CD4-positive, alpha-beta T cell treated with Interleukin-4 for 1 hour (primary cell): ENCODE measurements around the gene TACO1.
A peak's percentile ranks its signal among the peaks of the same experiment; 100 is the strongest.

Source experiments
- DNase-seq, 2 donors: peaks; one replicate each; pipeline ENCODE4 v3.0.0-alpha.2; 2020 to 2022

Gene TACO1

DNA sequence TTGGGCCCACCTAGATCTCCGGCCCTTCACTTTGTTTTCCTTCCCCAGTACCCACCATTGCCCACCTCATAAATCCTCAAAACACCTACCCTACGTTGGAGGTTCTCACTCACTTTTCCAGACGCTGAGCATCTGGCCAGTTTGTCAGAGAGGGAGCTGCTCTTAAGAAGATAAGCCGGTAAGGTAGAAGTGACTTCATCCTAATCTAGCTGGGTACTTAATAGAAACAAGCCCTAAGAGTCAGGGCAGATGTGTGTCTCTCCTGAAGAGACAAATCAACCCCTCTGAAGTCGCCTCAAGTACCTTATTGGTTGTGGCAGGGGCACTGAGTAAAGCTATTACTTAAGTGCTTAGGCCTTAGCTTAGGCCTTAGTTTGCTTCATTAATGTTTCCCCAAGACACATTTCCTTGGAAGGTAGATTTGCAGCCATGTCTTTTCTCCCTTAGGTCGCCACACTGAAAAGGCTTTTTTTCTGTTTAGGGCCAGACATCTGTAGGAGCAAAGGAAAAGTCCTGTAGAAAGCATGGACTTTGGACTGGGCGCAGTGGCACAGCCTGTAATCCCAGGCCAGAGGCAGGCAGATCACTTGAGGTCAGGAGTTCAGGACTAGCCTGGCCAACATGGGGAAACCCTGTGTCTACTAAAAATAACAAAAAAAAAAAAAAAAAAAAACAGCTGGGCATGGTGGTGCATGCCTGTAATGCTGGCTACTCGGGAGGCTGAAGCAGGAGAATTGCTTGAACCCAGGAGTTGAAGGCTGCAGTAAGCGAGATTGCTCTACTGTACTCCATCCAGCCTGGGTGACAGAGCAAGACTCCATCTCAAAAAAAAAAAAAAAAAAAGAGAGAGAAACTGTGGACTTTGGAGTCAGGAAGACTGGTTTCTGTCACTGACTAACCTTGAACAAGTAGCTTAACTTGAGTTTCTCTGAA is 1.0 kb downstream of the TACO1 start:
- DNase-seq = no peak

- peak in 1 of 2 donors; percentile 43 for DNase-seq
Observed at GRCh38 chr17:63609816-63610573, 9.3 kb downstream of the TACO1 start.

DNA sequence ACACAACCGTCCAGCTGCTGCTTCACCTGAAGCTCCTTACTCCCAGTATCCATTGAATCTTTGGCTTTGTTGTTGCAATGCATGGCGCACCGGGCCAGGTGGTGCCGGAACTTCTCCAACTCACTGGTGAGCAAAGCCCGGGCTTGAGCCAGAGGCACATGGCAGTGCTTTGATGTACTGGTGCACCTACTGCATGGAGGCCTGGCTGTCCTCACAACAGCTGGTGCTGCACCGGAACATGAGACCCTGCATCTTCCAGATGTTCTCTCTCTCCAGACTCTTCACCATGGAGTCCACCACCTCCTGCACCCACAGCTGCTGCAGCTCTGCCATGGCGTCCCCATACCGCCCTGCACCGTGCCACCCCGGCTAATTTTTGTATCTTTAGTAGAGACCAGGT is 10.2 kb downstream of the TACO1 start:
- DNase-seq = no peak

DNA sequence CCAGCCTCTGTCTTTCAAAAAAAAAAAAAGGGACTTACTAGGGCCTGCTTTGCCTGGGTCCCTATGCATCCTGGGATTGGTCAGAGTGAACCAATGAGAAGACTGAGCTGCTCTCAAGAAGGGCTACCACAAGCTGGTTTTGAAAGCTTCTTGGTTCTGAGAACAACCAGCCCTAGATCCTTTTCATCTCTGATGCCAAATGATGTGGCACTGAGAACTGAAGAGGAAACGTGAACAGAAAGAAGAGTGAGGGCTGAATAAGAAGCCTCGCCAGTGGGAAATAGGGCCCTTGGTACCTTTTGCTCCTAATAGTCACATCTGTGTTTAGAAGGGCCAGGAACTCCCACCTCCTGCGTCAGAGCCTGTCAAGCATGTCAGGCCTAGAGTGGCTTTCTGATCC is 10.7 kb downstream of the TACO1 start:
- DNase-seq = peak in 1 of 2 donors; percentile 49

DNA sequence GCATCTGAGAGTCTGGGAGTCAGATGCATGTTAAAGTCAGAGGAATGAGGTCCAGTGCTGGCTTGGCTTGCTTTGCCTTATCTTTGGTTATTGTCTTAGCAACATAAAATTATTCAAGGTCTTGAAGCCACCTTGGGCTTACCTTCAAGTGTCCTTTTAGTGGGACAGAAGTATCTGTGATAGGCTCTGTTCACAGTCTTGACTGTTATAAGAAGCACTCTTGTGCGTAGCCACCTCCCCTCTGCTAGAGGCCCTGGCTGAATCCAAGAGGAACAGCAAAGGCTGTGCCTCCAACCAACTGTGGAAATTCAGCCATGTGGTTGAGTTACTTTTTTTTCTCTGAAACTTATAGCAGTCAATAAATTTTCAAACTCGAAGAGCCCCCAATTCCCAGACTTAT is 13.0 kb downstream of the TACO1 start:
- no peak for DNase-seq

DNA sequence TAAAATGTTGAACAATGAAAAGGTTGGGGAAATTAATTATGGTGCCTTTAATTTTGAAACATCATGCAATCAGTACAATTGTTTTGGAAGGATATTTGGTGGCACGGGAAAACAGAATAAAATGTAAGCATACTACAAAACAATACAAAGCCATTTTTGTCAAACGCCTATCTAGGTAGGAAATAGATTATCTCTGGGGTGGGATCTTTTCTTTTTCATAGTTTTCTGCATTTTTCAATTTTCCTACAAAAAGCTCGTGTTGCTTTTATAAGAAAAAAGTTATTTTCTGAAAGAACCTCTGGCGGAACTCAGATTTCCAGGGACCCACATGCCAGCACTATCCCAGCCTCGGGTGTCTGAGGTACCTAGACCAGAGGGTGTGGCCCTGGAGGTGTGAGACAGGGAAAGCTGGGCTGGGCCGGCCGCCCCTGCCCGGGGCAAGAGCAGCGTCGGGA is 20.6 kb downstream of the TACO1 start:
- DNase-seq = no peak

DNA sequence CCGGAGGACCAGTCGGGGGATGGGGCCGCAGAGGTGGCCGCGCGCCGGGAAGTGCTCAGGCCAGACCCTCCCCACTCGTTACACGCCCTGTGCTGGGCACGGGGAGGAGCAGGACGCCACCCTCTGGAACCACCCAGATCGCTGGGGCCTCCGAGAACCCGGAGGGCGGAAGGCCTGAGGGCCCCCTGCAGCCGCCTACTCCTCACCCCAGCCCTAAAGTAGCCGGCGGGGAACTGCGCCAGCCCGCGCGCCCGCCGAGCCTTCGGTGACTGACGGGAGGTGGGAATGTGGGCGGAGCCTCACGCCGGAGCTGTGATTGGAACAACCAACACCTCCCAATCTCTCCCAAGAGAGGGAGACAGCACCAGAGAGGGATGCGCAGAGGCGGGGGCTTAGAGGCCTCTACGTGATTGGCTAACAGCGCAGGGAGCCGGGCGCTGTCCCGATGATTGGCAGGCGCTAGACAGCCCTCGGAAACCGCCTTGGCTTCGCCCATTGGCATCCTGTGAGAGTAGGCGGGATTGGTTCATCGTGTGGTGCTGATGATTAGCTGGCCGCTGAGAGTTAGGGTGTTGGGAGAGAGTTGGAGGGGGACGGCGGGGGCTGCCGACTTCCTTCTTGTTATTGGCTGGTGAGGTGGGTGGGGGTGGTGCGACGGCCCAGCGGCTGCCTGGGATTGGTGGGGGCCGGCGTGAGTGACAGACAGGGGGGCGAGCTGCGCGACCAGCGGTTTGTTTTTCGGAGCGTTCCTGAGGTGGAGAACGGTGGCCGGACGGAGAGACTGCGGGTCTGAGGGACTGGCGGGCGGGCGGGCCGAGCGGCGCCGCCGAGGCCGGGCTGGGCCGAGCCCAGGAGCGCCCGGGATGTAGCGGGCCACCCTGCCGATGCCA is 21.2 kb downstream of the TACO1 start, which contains the start of gene MAP3K3:
TSS of gene MAP3K3 (plus strand) at position 734 of the 890 bp plus-strand sequence. CDS start 343 bp downstream, outside the sequence.
- DNase-seq = peak; percentile 99

DNA sequence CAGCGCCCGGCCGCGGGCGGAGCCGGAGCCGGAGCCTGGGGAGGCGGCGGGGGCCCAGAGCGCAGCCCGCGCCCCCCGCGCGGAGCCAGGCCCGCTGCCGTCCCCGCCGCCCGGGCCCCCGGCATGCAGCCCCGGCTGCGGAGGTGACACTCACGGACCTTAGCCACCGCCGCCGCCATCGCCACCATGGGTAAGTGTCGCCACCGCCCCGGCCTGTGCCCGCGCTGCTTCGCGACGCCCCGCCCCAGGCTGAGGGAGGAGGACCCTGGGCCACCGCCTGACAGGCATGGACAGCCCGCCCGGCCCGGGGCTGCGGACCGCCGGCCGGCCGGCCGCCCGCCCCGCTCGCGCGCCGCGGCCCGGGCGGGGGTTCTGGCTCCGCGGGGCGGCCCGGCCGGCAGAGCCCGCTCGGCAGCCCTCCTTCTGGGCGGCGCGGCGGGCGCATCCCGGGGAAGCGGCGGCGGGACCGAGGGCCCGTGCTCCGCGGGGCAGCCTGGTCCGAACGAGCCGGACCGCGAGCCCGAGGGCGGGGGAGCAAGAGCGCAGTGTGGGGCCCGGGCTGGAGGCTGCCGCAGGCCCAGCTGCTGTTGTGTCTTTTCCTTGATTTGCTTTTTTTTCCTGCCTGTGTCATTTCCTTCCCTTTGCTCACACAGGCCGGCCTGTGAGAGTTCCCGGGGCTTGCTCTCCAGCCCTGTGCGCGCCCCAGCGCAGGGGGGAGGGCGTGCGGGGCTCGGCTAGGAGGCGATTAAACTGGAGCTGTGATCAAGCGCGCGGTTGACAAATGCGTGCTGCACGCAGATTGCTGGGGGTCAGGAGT is 22.1 kb downstream of the TACO1 start:
- DNase-seq = peak; percentile 44 to 56

GRCh38 chr17:63623786-63624530 is 23.3 kb downstream of the TACO1 start:
- DNase-seq = no peak

DNA sequence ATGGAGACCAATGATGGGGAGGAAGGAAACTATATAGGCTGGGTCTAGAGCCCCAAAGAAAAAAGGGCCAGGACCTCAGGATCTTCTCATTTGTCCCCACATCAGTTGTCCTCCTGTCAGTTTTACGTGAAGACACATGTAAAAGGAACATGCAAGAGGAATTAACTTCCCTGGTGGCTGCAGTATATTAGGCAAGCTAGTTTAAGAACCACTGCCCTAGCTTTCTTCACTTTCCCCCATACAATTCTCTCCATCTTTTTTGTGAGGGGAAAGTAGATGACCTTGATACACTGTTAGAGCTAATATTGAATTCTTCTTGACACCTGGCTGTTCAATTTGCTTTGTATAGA is 23.8 kb downstream of the TACO1 start:
- no peak for DNase-seq

- no peak for DNase-seq
Observed at GRCh38 chr17:63626551-63627180, 26.0 kb downstream of the TACO1 start.

GRCh38 chr17:63629627-63630026 is 28.9 kb downstream of the TACO1 start:
- DNase-seq = no peak

DNA sequence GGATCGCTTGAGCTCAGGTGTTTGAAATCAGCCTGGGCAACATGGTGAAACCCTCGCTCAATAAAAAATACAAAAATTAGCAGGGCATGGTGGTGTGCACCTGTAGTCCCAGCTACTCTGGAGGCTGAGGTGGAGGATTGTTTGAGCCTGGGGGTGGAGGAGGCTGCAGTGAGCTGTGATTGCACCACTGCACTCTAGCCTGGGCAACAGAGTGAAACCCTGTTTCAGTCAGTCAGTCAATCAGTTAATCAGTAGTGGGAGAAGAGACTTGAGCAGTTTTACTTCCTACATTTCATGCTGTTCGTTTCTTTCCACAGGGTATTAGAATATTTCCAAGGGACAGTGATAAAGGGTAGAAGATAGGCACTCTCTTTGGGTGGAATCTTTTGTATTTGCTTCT is 30.4 kb downstream of the TACO1 start:
- no peak for DNase-seq

DNA sequence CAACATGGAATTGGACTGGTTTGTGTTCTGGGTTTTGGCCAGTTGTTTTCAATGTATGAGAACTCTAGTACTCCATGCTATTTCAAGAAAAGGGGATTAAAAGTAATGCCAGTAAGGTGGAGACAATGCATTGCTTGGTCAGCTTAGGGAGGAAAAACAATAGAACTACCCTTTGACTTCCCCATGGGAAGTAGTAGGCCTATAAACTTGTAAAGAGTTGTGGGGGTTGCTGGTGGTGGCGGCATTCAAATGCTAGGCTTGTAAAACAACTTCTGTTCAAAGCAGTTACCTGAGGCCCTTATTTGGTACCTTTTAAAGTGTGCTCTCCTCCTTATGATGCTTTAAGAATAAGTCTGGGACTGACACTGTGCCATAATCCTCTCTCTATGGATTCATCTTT is 30.9 kb downstream of the TACO1 start:
- no peak for DNase-seq

GRCh38 chr17:63633742-63634141 is 33.0 kb downstream of the TACO1 start:
- no peak for DNase-seq

DNA sequence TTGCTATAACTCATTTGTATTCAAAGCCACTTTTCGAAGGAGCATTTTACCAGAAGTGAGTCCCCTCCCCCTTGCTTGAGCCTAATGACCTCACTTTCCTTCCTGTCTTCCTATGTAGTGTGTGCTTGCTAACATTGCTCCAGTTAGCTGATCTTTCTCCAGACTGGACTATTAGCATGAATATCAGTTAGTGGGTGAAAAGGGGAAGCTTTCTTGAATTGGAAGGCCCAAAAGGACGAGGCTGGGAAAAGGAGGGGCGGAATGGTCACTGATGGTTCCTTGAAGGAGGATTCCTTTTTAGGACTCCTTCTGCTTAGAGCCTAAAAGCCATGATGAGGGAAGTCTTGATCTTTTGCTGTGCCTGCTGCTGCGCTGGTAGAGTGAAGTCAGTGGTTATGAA is 33.5 kb downstream of the TACO1 start:
- no peak for DNase-seq

- DNase-seq = no peak
Observed at GRCh38 chr17:63634816-63635215, 34.1 kb downstream of the TACO1 start.

DNA sequence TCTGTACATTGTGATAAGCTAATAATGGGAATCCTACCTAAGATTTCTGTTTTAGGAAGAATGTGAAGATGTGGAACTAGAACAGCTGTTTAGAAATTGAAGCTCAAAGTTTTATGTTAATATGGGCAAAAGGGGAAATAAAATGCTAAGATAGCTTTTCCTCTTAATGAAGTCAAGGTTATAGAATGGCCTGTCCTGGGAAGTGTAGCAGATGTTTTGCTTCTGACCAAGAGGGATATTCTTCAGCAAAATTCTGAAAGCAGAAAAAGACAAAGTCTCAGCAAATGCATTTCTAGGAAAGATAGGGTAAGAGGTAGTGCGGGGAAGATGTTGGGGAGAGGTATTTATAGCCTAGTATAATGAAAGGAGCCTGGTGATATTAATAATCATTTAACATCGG is 34.6 kb downstream of the TACO1 start:
- DNase-seq = no peak

GRCh38 chr17:63635787-63636186 is 35.1 kb downstream of the TACO1 start:
- no peak for DNase-seq

DNA sequence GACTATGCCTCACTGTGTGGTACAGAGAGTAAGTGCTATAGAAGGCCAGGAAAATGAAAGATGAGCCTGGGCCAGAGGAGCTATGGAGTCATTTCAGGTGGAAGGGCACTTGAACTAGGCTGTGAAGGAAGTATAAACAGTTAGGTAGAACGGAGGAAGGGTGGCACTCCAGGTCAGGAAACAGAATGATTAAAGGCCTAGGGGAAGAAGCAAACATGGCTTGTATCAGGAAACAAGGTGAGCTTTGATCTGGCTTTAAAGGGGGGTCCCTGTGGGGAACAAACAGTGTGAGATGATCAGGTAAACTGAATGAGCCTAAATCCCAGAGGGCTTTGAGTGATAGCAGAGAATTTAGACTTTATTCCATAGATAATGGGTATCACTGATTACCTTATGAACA is 38.4 kb downstream of the TACO1 start:
- no peak for DNase-seq

GRCh38 chr17:63640038-63640437 is 39.3 kb downstream of the TACO1 start:
- no peak for DNase-seq
